Activated naive CD4-positive, alpha-beta T cell treated with anti-CD3 and anti-CD28 coated beads, Interleukin-2, amount 10 ng/mL, durations not matched to agents 7 days and 5 days (primary cell): Measurements from ENCODE around the gene HERPUD2.
A peak's percentile ranks its signal among the peaks of the same experiment; 100 is the strongest.

Experiments used
- CTCF ChIA-PET: fragments of 350-600 bp; sonication (Branson Sonifier 250); formaldehyde crosslinking; loops from one replicate; lab custom pipeline; 2021; ENCODE audit warnings: antibody characterized with exemption; lab: Charles Lee
- DNase-seq: peaks from one replicate; pipeline ENCODE4 v3.0.0-alpha.2; 2020
- H3K27ac Mint-ChIP-seq: one replicate; pipeline ENCODE4 v1.8.0; 2021; ENCODE audit warnings: mild to moderate bottlenecking, moderate library complexity, mixed read lengths
- H3K27me3 Mint-ChIP-seq: one replicate; pipeline ENCODE4 v1.8.0; 2021; ENCODE audit warnings: mild to moderate bottlenecking, mixed read lengths
- H3K36me3 Mint-ChIP-seq: one replicate; pipeline ENCODE4 v1.8.0; 2021; ENCODE audit warnings: mixed read lengths
- H3K4me1 Mint-ChIP-seq: one replicate; pipeline ENCODE4 v1.8.0; 2021; ENCODE audit warnings: mixed read lengths
- H3K4me3 Mint-ChIP-seq: one replicate; pipeline ENCODE4 v1.8.0; 2021; ENCODE audit warnings: mild to moderate bottlenecking, moderate library complexity, mixed read lengths
- H3K9me3 Mint-ChIP-seq: one replicate; pipeline ENCODE4 v1.8.0; 2021; ENCODE audit warnings: mixed read lengths

Gene HERPUD2, protein sequence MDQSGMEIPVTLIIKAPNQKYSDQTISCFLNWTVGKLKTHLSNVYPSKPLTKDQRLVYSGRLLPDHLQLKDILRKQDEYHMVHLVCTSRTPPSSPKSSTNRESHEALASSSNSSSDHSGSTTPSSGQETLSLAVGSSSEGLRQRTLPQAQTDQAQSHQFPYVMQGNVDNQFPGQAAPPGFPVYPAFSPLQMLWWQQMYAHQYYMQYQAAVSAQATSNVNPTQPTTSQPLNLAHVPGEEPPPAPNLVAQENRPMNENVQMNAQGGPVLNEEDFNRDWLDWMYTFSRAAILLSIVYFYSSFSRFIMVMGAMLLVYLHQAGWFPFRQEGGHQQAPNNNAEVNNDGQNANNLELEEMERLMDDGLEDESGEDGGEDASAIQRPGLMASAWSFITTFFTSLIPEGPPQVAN

GRCh38 chr7:35694784-35695472 is at the start of gene HERPUD2:
TSS of gene HERPUD2 (minus strand) at chr7:35695135. CDS start at chr7:35694330, 805 bp downstream.
- peak within 1 kb of the TSS; percentile 99 for H3K4me3 Mint-ChIP-seq
- H3K36me3 Mint-ChIP-seq: peaks cover 30% of the 10 kb centered on the region
- no peaks in the 10 kb centered on the region for H3K27me3 Mint-ChIP-seq
- H3K9me3 Mint-ChIP-seq: no peaks in the 10 kb centered on the region
- CTCF ChIA-PET: interaction anchor here (1.2 to 4.6 kb wide), 3 partner anchors 9 to 106 kb away, joined by 4 to 16 read pairs (median 5); partner anchors contain the start of gene SEPTIN7
- H3K4me1 Mint-ChIP-seq: peaks cover 59% of the 10 kb centered on the region
- peak; percentile 94 for DNase-seq
- H3K27ac Mint-ChIP-seq: peak within 1 kb of the TSS; percentile 99

- H3K4me3 Mint-ChIP-seq: no peak overlapping the region
- peaks cover 17% of the 10 kb centered on the region for H3K27me3 Mint-ChIP-seq
- DNase-seq: no peak
- CTCF ChIA-PET: no interaction called here
- no peak overlapping the region for H3K27ac Mint-ChIP-seq
- H3K4me1 Mint-ChIP-seq: no peaks in the 10 kb centered on the region
- peaks cover 1% of the 10 kb centered on the region for H3K36me3 Mint-ChIP-seq
- peaks cover 1% of the 10 kb centered on the region for H3K9me3 Mint-ChIP-seq
These were observed 44.0 kb upstream of the HERPUD2 start for GRCh38 chr7:35738889-35739288.

GRCh38 chr7:35736725-35737124 is 41.8 kb upstream of the HERPUD2 start:
- Mint-ChIP-seq H3K36me3 (peaks cover under 1% of the 10 kb centered on the region), H3K9me3 (peaks cover 1% of the 10 kb centered on the region), H3K4me3 (no peak overlapping the region), H3K27me3 (peaks cover 12% of the 10 kb centered on the region), H3K4me1 (no peaks in the 10 kb centered on the region), H3K27ac (no peak overlapping the region)
- no peak for DNase-seq
- CTCF ChIA-PET: no interaction called here

GRCh38 chr7:35735396-35735795 is 40.5 kb upstream of the HERPUD2 start:
- peaks cover 8% of the 10 kb centered on the region for H3K27me3 Mint-ChIP-seq
- no peak overlapping the region for H3K27ac Mint-ChIP-seq
- H3K4me1 Mint-ChIP-seq: peaks cover 3% of the 10 kb centered on the region
- DNase-seq: no peak
- H3K9me3 Mint-ChIP-seq: no peaks in the 10 kb centered on the region
- no peaks in the 10 kb centered on the region for H3K36me3 Mint-ChIP-seq
- CTCF ChIA-PET: interaction anchor here (0.9 to 1.5 kb wide), 2 partner anchors 10 to 13 kb away, joined by 3 to 4 read pairs; no protein-coding TSS in a partner anchor
- H3K4me3 Mint-ChIP-seq: no peak overlapping the region

- no peak for DNase-seq
- H3K4me1 Mint-ChIP-seq: peaks cover 16% of the 10 kb centered on the region
- no peak overlapping the region for H3K27ac Mint-ChIP-seq
- H3K27me3 Mint-ChIP-seq: peaks cover 8% of the 10 kb centered on the region
- H3K4me3 Mint-ChIP-seq: no peak overlapping the region
- H3K36me3 Mint-ChIP-seq: no peaks in the 10 kb centered on the region
- CTCF ChIA-PET: interaction anchor here (0.5 kb wide), 1 partner anchor 138 kb away, joined by 3 read pairs; no protein-coding TSS in a partner anchor
- H3K9me3 Mint-ChIP-seq: no peaks in the 10 kb centered on the region
These were observed 39.1 kb upstream of the HERPUD2 start for GRCh38 chr7:35734001-35734483.

DNA sequence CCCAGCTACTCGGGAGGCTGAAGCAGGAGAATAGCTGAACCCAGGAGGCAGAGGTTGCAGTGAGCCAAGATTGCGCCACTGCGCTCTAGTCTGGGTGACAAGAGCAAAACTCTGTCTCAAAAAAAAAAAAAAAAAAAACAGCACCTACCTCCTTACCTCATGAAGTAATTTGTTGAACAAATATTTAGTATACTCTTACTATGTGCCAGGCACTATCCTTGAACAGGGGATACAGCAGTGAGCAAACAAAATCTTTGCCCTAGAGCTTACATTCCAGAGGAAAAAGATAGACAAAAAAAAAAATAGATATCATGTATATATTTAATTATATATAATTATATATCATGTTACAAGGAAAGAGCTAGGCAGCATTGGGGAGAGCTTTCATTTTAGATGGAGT is 36.4 kb upstream of the HERPUD2 start:
- CTCF ChIA-PET: no interaction called here
- no peak overlapping the region for H3K27ac Mint-ChIP-seq
- peaks cover 33% of the 10 kb centered on the region for H3K4me1 Mint-ChIP-seq
- peaks cover 4% of the 10 kb centered on the region for H3K27me3 Mint-ChIP-seq
- no peak overlapping the region for H3K4me3 Mint-ChIP-seq
- no peaks in the 10 kb centered on the region for H3K36me3 Mint-ChIP-seq
- no peak for DNase-seq
- H3K9me3 Mint-ChIP-seq: no peaks in the 10 kb centered on the region

DNA sequence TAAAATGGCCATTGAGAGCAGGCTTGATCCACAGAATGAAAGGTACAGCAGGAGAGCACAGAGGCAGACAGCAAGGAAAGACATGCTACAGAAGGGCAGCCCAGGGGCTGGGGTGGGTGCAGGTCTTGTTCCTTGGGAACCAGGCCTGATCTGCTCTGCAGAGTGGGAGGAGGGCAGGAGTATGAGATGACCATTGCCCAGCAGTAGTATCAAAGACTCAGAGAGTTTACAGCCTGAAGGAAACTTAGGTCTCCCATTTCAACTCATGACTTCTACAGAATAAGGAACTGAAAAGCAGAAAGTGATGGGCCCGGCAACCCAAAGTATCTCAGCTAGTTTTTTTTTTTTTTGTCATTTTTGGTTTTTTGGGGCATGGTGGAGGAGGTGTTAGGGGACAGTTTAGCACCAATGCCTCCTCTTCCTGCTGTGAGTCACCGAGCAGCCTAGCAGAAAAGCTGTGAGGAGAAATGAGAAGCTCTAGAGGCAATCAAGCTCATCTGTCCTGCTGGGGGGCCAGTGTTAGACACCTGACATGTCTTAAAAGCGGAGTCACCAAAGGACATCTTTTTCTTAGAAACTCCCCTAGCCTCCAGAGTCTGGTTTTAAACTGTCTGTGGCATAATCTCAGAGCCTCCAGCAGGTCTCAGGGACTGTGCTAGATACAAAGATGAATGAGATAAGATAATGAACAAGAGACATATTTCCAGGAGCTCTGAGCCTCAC is 34.3 kb upstream of the HERPUD2 start:
- DNase-seq: no peak
- CTCF ChIA-PET: interaction anchor here (0.7 to 1.4 kb wide), 3 partner anchors 19 to 142 kb away, joined by 3 to 4 read pairs (median 4); no protein-coding TSS in a partner anchor
- no peaks in the 10 kb centered on the region for H3K9me3 Mint-ChIP-seq
- H3K27me3 Mint-ChIP-seq: peaks cover 4% of the 10 kb centered on the region
- H3K4me3 Mint-ChIP-seq: no peak overlapping the region
- H3K36me3 Mint-ChIP-seq: no peaks in the 10 kb centered on the region
- H3K27ac Mint-ChIP-seq: no peak overlapping the region
- peaks cover 51% of the 10 kb centered on the region for H3K4me1 Mint-ChIP-seq

GRCh38 chr7:35728412-35729060 is 33.6 kb upstream of the HERPUD2 start:
- Mint-ChIP-seq H3K4me3 (no peak overlapping the region), H3K27me3 (no peaks in the 10 kb centered on the region), H3K4me1 (peaks cover 56% of the 10 kb centered on the region), H3K9me3 (no peaks in the 10 kb centered on the region), H3K27ac (no peak overlapping the region), H3K36me3 (no peaks in the 10 kb centered on the region)
- DNase-seq: no peak
- CTCF ChIA-PET: interaction anchor here (0.7 to 5.7 kb wide), 3 partner anchors 10 to 141 kb away, joined by 3 to 36 read pairs (median 3); no protein-coding TSS in a partner anchor

DNA sequence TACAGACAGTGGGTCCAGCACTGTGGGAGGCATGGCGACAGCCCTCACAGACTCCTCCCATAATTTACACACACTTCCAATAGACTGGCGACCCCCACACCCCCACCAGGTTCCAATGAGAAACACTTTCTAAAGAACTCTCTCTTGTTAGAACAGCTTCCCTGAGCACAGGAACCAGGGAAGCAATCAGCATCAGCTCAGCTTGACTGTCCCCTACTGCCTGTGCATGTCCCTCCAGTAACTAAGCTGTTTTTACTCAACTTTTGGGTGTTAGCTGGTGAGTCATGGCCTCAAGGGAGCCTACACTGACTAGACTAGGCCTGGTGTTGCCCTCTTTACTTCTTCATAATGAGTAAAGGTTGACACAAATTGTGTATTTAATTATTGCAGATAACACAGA is 32.6 kb upstream of the HERPUD2 start:
- Mint-ChIP-seq H3K9me3 (no peaks in the 10 kb centered on the region), H3K4me3 (no peak overlapping the region), H3K36me3 (no peaks in the 10 kb centered on the region), H3K27ac (no peak overlapping the region), H3K27me3 (no peaks in the 10 kb centered on the region), H3K4me1 (peaks cover 60% of the 10 kb centered on the region)
- DNase-seq: no peak
- CTCF ChIA-PET: interaction anchor here (0.5 to 5.7 kb wide), 4 partner anchors 10 to 154 kb away, joined by 3 to 36 read pairs (median 4); no protein-coding TSS in a partner anchor

- Mint-ChIP-seq H3K36me3 (no peaks in the 10 kb centered on the region), H3K9me3 (no peaks in the 10 kb centered on the region), H3K4me1 (peaks cover 60% of the 10 kb centered on the region), H3K27me3 (no peaks in the 10 kb centered on the region), H3K4me3 (no peak overlapping the region), H3K27ac (no peak overlapping the region)
- CTCF ChIA-PET: interaction anchor here (0.6 to 5.7 kb wide), 6 partner anchors 13 to 181 kb away, joined by 3 to 36 read pairs (median 6); no protein-coding TSS in a partner anchor
- DNase-seq: no peak
These were observed 31.7 kb upstream of the HERPUD2 start for GRCh38 chr7:35726654-35727053.

DNA sequence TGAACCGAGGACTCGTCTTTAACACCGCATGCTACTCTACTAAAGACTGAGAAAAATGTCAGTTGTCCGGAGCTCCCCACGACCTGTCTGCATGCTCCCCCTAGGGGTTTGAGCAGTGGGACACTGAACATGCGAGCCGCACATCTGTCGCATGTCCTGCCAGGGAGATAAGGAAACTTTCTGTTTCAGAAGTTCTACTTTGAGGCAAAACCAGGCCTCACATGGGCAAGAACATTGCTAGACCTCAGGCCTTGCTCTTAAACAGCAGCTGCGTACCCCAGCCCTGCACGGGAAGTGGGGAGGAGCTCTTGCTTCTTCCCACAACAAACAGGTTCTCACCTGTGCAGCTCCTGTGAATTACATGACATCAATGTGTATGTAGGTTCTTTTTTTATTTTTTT is 30.3 kb upstream of the HERPUD2 start:
- peak; percentile 79 for DNase-seq

DNA sequence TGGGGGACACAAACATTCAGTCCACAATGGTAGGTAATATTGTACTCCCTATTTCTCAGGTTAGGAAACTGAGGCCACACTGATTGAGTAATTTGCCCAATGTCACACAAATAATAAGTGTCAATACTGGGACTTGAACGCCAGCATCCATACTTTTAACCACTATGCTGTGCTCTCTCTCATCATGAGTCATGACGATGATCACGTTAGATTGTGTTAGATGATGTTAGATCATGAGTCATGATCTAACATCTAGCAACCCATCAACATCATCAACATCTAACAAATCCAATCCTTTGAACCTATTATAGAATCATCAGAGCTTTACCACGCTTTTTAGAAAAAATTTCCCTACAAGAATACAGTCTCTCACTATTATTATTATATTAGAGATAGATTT is 28.1 kb upstream of the HERPUD2 start:
- no peak for DNase-seq
- Mint-ChIP-seq H3K36me3 (no peaks in the 10 kb centered on the region), H3K27me3 (peaks cover 14% of the 10 kb centered on the region), H3K4me3 (no peak overlapping the region), H3K9me3 (no peaks in the 10 kb centered on the region), H3K4me1 (peaks cover 34% of the 10 kb centered on the region), H3K27ac (no peak overlapping the region)
- CTCF ChIA-PET: interaction anchor here (5.7 kb wide), 1 partner anchor 12 kb away, joined by 36 read pairs; no protein-coding TSS in a partner anchor

More for the DNA sequence above, 30.3 kb upstream of the HERPUD2 start:
- peaks cover 1% of the 10 kb centered on the region for H3K27me3 Mint-ChIP-seq
- H3K4me1 Mint-ChIP-seq: peaks cover 56% of the 10 kb centered on the region
- H3K9me3 Mint-ChIP-seq: no peaks in the 10 kb centered on the region
- no peaks in the 10 kb centered on the region for H3K36me3 Mint-ChIP-seq
- CTCF ChIA-PET: interaction anchor here (0.7 to 5.7 kb wide), 10 partner anchors 10 to 424 kb away, joined by 3 to 36 read pairs (median 4); partner anchors contain the start of gene SEPTIN7
- peak overlapping the region; percentile 86 for H3K27ac Mint-ChIP-seq
- H3K4me3 Mint-ChIP-seq: peak overlapping the region; percentile 9
